Muscle of arm (tissue), 12 donors: Measurements from ENCODE around the gene KIAA1671. TPM values are rescaled to one million over a fixed set of nuclear protein-coding genes. Genes with fewer than 3 reads are reported as not detected.

Experiments used
- DNase-seq: peaks from one replicate; pipeline ENCODE4 v3.0.0-alpha.2; 2013
- polyA plus RNA-seq, 12 donors: library from polyadenylated mRNA; unstranded; fragments of 120-200 nt; gene quantifications; one replicate each; pipeline ENCODE4 v1.2.1, GENCODE V29; 2013; ENCODE audit not compliant: insufficient read length in 12 of 12

KIAA1671 gene
- polyA plus RNA-seq, 12 donors = 22.8 to 48.6 (median 33.3) TPM; not detected in 1

GRCh38 chr22:24948356-24949202 is 3.9 kb upstream of the KIAA1671 start:
- no peak for DNase-seq

GRCh38 chr22:24950272-24950902 is 2.1 kb upstream of the KIAA1671 start:
- no peak for DNase-seq

- DNase-seq = no peak
These were observed 394 bp downstream of the KIAA1671 start for GRCh38 chr22:24952837-24953383.

GRCh38 chr22:24953384-24954113 is 1.0 kb downstream of the KIAA1671 start:
- DNase-seq = no peak

- no peak for DNase-seq
These were observed 1.6 kb downstream of the KIAA1671 start for GRCh38 chr22:24954114-24954463.

GRCh38 chr22:24954856-24955255 is 2.3 kb downstream of the KIAA1671 start:
- no peak for DNase-seq

- no peak for DNase-seq
These were observed 4.5 kb downstream of the KIAA1671 start for GRCh38 chr22:24957043-24957442.

GRCh38 chr22:24961217-24961844 is 8.8 kb downstream of the KIAA1671 start:
- no peak for DNase-seq

GRCh38 chr22:24962094-24962493 is 9.6 kb downstream of the KIAA1671 start:
- no peak for DNase-seq

GRCh38 chr22:24962835-24963234 is 10.3 kb downstream of the KIAA1671 start:
- no peak for DNase-seq

- no peak for DNase-seq
These were observed 11.9 kb downstream of the KIAA1671 start for GRCh38 chr22:24964441-24964840.

- no peak for DNase-seq
These were observed 13.5 kb downstream of the KIAA1671 start for GRCh38 chr22:24965822-24966626.

GRCh38 chr22:24968066-24968561 is 15.6 kb downstream of the KIAA1671 start:
- no peak for DNase-seq

GRCh38 chr22:24969560-24970301 is 17.2 kb downstream of the KIAA1671 start:
- no peak for DNase-seq

GRCh38 chr22:24972369-24972768 is 19.9 kb downstream of the KIAA1671 start:
- no peak for DNase-seq

- DNase-seq = no peak
These were observed 21.4 kb downstream of the KIAA1671 start for GRCh38 chr22:24973872-24974271.

- no peak for DNase-seq
These were observed 22.7 kb downstream of the KIAA1671 start for GRCh38 chr22:24975125-24975640.

GRCh38 chr22:24975813-24976341 is 23.4 kb downstream of the KIAA1671 start:
- no peak for DNase-seq

GRCh38 chr22:24976442-24977218 is 24.1 kb downstream of the KIAA1671 start:
- DNase-seq = no peak
